Esophagus muscularis mucosa (tissue), 4 donors: Measurements from ENCODE around the gene ARHGAP12.

ENCODE experiments used
- CTCF ChIP-seq, 3 experiments: fragments of 200-600 bp in 2 of 3; fragments of 450-650 bp in 1 of 3; sonication (generic) in 2 of 3; IDR thresholded peaks; one replicate each; pipeline ENCODE4 v1.5.1; 2017 to 2019; ENCODE audit warnings: antibody characterized with exemption in 3 of 3, mild to moderate bottlenecking in 2 of 3, moderate library complexity in 1 of 3
- EP300 ChIP-seq: sonication (generic); formaldehyde crosslinking; IDR thresholded peaks from one replicate; pipeline ENCODE4 v1.6.1; 2017; ENCODE audit warnings: antibody characterized with exemption
- POLR2A ChIP-seq: fragments of 450-650 bp; IDR thresholded peaks from one replicate; pipeline ENCODE4 v1.6.1; 2017; ENCODE audit warnings: antibody characterized with exemption, moderate library complexity, mild to moderate bottlenecking, low read depth
- POLR2AphosphoS5 ChIP-seq, 2 donors: sonication (generic); formaldehyde crosslinking; IDR thresholded peaks; one replicate each; pipeline ENCODE4 v1.6.1; 2017; ENCODE audit warnings: antibody characterized with exemption in 2 of 2

GRCh38 chr10:31929261-31930022 lies 811 bp upstream of the ARHGAP12 start:
- TF ChIP-seq POLR2A, result no peak
- no peak for TF ChIP-seq CTCF (IDR thresholded peaks at IDR 0.05)
- TF ChIP-seq POLR2AphosphoS5 (IDR thresholded peaks at IDR 0.05), result peak in 1 of 2 donors; percentile 21
- no peak for TF ChIP-seq EP300
